HepG2 (cell line): Measurements from ENCODE around the gene ZDHHC19. TPM values are rescaled to one million over a fixed set of nuclear protein-coding genes. Genes with fewer than 3 reads are reported as not detected.
A peak's percentile ranks its signal among the peaks of the same experiment; 100 is the strongest.

Experiments used
- ARNT2 ChIP-seq: sonication (generic); formaldehyde crosslinking; IDR thresholded peaks from 2 replicates; pipeline ENCODE4 v1.8.0; 2022; ENCODE audit warnings: mild to moderate bottlenecking, low read depth, missing genetic modification reagents, moderate library complexity
- CBFB ChIP-seq: sonication (generic); formaldehyde crosslinking; IDR thresholded peaks from 2 replicates; pipeline ENCODE4 v1.4.0; 2020; ENCODE audit warnings: missing genetic modification reagents
- ISL2 ChIP-seq: sonication (generic); formaldehyde crosslinking; IDR thresholded peaks from 2 replicates; pipeline ENCODE4 v1.5.0; 2020; ENCODE audit warnings: missing genetic modification reagents
- JUN ChIP-seq: sonication (generic); formaldehyde crosslinking; IDR thresholded peaks from 2 replicates; pipeline ENCODE4 v1.4.0; 2020; ENCODE audit warnings: mild to moderate bottlenecking, missing genetic modification reagents
- PTBP1 ChIP-seq: fragments of 200-400 bp; formaldehyde crosslinking; IDR thresholded peaks from 2 replicates; pipeline ENCODE4 v1.6.1; 2018; ENCODE audit warnings: low read length, low read depth; ENCODE audit not compliant: poor library complexity, severe bottlenecking
- SNAPC2 ChIP-seq: sonication (generic); formaldehyde crosslinking; IDR thresholded peaks from 2 replicates; pipeline ENCODE4 v1.8.1; 2022; ENCODE audit warnings: mild to moderate bottlenecking, missing genetic modification reagents
- SPEN ChIP-seq: sonication (generic); formaldehyde crosslinking; IDR thresholded peaks from 2 replicates; pipeline ENCODE4 v1.5.1; 2020; ENCODE audit warnings: low read depth, mild to moderate bottlenecking, missing genetic modification reagents
- SRF ChIP-seq: IDR thresholded peaks from 2 replicates; pipeline ENCODE4 v1.6.1; 2011; ENCODE audit warnings: mild to moderate bottlenecking, low read depth, low read length, moderate library complexity
- ZBTB1 ChIP-seq: sonication (generic); formaldehyde crosslinking; IDR thresholded peaks from 2 replicates; pipeline ENCODE4 v1.4.0; 2020; ENCODE audit warnings: missing genetic modification reagents, borderline replicate concordance
- ZFP90 ChIP-seq: sonication (generic); formaldehyde crosslinking; IDR thresholded peaks from 2 replicates; pipeline ENCODE4 v1.8.0; 2022; ENCODE audit warnings: missing genetic modification reagents, mild to moderate bottlenecking, inconsistent platforms, borderline replicate concordance
- ZFYVE20 ChIP-seq: sonication (generic); formaldehyde crosslinking; IDR thresholded peaks from 2 replicates; pipeline ENCODE4 v1.8.0; 2023; ENCODE audit warnings: low read depth, mild to moderate bottlenecking, moderate library complexity, missing genetic modification reagents, borderline replicate concordance
- ZNF264 ChIP-seq: sonication (generic); formaldehyde crosslinking; IDR thresholded peaks from 2 replicates; pipeline ENCODE4 v1.4.0; 2020; ENCODE audit warnings: missing genetic modification reagents
- ZNF326 ChIP-seq: sonication (generic); formaldehyde crosslinking; IDR thresholded peaks from 2 replicates; pipeline ENCODE4 v1.4.0; 2020; ENCODE audit warnings: missing genetic modification reagents, borderline replicate concordance
- ZNF547 ChIP-seq: sonication (generic); formaldehyde crosslinking; IDR thresholded peaks from 2 replicates; pipeline ENCODE4 v1.5.1; 2020; ENCODE audit warnings: mild to moderate bottlenecking, missing genetic modification reagents
- ZNF724P ChIP-seq: sonication (generic); formaldehyde crosslinking; IDR thresholded peaks from 2 replicates; pipeline ENCODE4 v1.8.0; 2022; ENCODE audit warnings: missing genetic modification reagents, borderline replicate concordance
- polyA plus RNA-seq, 8 experiments: library from polyadenylated mRNA; depleted of rRNA in 3 of 8; stranded (reverse) in 7 of 8; unstranded in 1 of 8; fragments of >200 nt; fragmentation: Illumina TruSeq in 4 of 8; extraction: Trizol in 4 of 8; gene quantifications; 2 replicates each; pipeline versions ENCODE4 v1.2.1 to v1.2.3, GENCODE V29; 2011 to 2016; ENCODE audit warnings: low read depth in 4 of 8, missing spikeins in 1 of 8, mixed read lengths in 1 of 8; ENCODE audit not compliant: insufficient read depth in 1 of 8
- total RNA-seq, 5 experiments: library from RNA; depleted of rRNA; stranded (reverse); fragments of >200 nt; fragmentation: Illumina TruSeq; extraction: Trizol; gene quantifications; 2 replicates each; pipeline ENCODE4 v1.2.3, GENCODE V29; 2016; ENCODE audit warnings: low read depth in 1 of 5
- TF ChIP-seq, protein P1 (sequence below): sonication (generic); formaldehyde crosslinking; IDR thresholded peaks from one replicate; pipeline ENCODE4 v1.5.1; 2020; ENCODE audit warnings: mild to moderate bottlenecking, missing genetic modification reagents; ENCODE audit errors: not compliant biosample characterization
- TF ChIP-seq, protein P2 (sequence below): sonication (generic); formaldehyde crosslinking; IDR thresholded peaks from 2 replicates; pipeline ENCODE4 v1.4.0; 2020; ENCODE audit warnings: missing genetic modification reagents, mild to moderate bottlenecking, borderline replicate concordance

Gene ZDHHC19
- total and polyA plus RNA-seq, 2 of the 13 experiments (the other 11 are each of a cell fraction or from before 2014, with no cell fraction given): 0.22 to 0.53 TPM

DNA sequence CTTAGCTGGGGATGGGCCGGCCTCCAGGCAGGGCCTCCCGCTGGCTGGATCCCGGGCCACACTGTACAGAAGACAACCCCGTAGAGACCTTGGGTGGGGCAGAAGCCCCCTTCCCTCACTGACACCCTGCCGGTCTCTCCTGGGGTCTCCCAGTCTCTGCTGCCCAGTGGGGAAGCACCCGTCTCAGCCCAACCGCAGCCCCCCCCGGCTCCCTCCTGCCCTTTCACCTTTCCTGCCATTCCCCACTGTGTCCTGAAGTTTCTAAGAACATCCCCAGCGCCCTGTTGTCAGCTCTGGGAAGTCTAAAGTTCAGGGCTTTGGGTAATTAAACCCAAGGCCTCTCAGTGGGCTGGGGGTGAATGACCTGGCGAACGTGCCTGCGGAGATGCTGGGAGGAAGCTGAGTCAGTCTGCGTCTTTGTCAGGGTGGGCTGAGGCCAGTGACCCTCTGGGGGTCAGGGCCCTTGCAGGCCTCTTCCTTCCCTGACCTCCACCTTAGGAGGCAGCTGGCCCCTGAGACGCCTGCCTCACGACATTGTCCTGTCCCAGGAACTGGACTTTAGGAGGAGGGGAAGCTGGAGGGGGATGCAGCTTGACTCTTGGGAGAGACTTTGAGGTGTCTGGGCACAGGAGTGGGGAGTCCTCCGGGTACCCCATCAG lies 3.7 kb upstream of the ZDHHC19 start (continued):
- TF ChIP-seq, protein P1, sequence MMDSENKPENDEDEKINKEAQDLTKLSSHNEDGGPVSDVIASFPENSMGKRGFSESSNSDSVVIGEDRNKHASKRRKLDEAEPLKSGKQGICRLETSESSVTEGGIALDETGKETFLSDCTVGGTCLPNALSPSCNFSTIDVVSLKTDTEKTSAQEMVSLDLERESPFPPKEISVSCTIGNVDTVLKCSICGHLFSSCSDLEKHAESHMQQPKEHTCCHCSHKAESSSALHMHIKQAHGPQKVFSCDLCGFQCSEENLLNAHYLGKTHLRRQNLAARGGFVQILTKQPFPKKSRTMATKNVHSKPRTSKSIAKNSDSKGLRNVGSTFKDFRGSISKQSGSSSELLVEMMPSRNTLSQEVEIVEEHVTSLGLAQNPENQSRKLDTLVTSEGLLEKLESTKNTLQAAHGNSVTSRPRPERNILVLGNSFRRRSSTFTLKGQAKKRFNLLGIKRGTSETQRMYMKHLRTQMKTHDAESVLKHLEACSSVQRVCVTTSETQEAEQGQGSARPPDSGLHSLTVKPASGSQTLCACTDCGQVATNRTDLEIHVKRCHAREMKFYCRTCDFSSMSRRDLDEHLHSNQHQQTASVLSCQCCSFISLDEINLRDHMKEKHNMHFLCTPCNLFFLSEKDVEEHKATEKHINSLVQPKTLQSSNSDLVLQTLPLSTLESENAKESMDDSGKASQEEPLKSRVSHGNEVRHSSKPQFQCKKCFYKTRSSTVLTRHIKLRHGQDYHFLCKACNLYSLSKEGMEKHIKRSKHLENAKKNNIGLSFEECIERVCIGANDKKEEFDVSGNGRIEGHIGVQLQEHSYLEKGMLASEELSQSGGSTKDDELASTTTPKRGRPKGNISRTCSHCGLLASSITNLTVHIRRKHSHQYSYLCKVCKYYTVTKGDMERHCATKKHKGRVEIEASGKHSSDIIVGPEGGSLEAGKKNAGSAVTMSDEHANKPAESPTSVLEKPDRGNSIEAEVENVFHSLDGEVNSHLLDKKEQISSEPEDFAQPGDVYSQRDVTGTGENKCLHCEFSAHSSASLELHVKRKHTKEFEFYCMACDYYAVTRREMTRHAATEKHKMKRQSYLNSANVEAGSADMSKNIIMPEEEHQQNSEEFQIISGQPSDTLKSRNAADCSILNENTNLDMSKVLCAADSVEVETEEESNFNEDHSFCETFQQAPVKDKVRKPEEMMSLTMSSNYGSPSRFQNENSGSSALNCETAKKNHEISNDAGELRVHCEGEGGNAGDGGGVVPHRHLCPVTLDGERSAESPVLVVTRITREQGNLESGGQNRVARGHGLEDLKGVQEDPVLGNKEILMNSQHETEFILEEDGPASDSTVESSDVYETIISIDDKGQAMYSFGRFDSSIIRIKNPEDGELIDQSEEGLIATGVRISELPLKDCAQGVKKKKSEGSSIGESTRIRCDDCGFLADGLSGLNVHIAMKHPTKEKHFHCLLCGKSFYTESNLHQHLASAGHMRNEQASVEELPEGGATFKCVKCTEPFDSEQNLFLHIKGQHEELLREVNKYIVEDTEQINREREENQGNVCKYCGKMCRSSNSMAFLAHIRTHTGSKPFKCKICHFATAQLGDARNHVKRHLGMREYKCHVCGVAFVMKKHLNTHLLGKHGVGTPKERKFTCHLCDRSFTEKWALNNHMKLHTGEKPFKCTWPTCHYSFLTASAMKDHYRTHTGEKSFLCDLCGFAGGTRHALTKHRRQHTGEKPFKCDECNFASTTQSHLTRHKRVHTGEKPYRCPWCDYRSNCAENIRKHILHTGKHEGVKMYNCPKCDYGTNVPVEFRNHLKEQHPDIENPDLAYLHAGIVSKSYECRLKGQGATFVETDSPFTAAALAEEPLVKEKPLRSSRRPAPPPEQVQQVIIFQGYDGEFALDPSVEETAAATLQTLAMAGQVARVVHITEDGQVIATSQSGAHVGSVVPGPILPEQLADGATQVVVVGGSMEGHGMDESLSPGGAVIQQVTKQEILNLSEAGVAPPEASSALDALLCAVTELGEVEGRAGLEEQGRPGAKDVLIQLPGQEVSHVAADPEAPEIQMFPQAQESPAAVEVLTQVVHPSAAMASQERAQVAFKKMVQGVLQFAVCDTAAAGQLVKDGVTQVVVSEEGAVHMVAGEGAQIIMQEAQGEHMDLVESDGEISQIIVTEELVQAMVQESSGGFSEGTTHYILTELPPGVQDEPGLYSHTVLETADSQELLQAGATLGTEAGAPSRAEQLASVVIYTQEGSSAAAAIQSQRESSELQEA (CRISPR knock-in tag): no peak
- TF ChIP-seq, protein P2, sequence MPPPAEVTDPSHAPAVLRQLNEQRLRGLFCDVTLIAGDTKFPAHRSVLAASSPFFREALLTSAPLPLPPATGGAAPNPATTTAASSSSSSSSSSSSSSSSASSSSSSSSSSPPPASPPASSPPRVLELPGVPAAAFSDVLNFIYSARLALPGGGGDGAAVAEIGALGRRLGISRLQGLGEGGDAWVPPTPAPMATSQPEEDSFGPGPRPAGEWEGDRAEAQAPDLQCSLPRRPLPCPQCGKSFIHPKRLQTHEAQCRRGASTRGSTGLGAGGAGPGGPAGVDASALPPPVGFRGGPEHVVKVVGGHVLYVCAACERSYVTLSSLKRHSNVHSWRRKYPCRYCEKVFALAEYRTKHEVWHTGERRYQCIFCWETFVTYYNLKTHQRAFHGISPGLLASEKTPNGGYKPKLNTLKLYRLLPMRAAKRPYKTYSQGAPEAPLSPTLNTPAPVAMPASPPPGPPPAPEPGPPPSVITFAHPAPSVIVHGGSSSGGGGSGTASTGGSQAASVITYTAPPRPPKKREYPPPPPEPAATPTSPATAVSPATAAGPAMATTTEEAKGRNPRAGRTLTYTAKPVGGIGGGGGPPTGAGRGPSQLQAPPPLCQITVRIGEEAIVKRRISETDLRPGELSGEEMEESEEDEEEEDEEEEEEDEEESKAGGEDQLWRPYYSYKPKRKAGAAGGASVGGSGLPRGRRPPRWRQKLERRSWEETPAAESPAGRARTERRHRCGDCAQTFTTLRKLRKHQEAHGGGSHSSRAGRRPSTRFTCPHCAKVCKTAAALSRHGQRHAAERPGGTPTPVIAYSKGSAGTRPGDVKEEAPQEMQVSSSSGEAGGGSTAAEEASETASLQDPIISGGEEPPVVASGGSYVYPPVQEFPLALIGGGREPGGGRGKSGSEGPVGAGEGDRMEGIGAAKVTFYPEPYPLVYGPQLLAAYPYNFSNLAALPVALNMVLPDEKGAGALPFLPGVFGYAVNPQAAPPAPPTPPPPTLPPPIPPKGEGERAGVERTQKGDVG (CRISPR knock-in tag): no peak
- TF ChIP-seq ZNF724P (CRISPR knock-in tag): no peak
- TF ChIP-seq JUN (CRISPR knock-in tag): no peak
- no peak for TF ChIP-seq ZFYVE20 (CRISPR knock-in tag)
- TF ChIP-seq ZBTB1 (CRISPR knock-in tag): no peak
- TF ChIP-seq SRF: no peak
- peak; percentile 74 for TF ChIP-seq SPEN (CRISPR knock-in tag)
- no peak for TF ChIP-seq CBFB
- TF ChIP-seq ZFP90 (CRISPR knock-in tag): no peak; the same call in 1 of the 2 replicates
- no peak for TF ChIP-seq PTBP1
- peak; percentile 86; the same call in 1 of the 2 replicates for TF ChIP-seq SNAPC2 (CRISPR knock-in tag)
- TF ChIP-seq ISL2 (CRISPR knock-in tag): peak; percentile 76
- no peak for TF ChIP-seq ZNF326 (CRISPR knock-in tag)
- TF ChIP-seq ZNF264 (CRISPR knock-in tag): peak; percentile 69; the same call in 1 of the 2 replicates
- no peak for TF ChIP-seq ZNF547 (CRISPR knock-in tag)
- peak; percentile 67 for TF ChIP-seq ARNT2 (CRISPR knock-in tag)
